Retinal pigment epithelial cell (primary cell): ENCODE measurements around the gene SPX.

ENCODE experiments used
- DNase-seq: peaks from one replicate; pipeline ENCODE4 v3.0.0-alpha.2; 2010; ENCODE audit warnings: low read depth
- H3K4me3 ChIP-seq: 2 replicates; pipeline ENCODE4 v1.5.1; 2011; ENCODE audit warnings: mild to moderate bottlenecking, low read length, control low read depth, moderate library complexity
- CTCF ChIP-seq: conservative IDR thresholded peaks from 2 replicates; pipeline ENCODE4 v1.5.1; 2011; ENCODE audit warnings: low read depth, low read length, control low read depth, inconsistent platforms

SPX gene

GRCh38 chr12:21547437-21547836, 21.3 kb downstream of the SPX start:
- no peak for DNase-seq
- no peak for TF ChIP-seq CTCF

GRCh38 chr12:21551841-21552465, 25.9 kb downstream of the SPX start:
- no peak for DNase-seq
- no peak for TF ChIP-seq CTCF
- H3K4me3 ChIP-seq, result no peak overlapping the region

More at GRCh38 chr12:21547437-21547836, 21.3 kb downstream of the SPX start:
- H3K4me3 ChIP-seq, result no peak overlapping the region

DNA sequence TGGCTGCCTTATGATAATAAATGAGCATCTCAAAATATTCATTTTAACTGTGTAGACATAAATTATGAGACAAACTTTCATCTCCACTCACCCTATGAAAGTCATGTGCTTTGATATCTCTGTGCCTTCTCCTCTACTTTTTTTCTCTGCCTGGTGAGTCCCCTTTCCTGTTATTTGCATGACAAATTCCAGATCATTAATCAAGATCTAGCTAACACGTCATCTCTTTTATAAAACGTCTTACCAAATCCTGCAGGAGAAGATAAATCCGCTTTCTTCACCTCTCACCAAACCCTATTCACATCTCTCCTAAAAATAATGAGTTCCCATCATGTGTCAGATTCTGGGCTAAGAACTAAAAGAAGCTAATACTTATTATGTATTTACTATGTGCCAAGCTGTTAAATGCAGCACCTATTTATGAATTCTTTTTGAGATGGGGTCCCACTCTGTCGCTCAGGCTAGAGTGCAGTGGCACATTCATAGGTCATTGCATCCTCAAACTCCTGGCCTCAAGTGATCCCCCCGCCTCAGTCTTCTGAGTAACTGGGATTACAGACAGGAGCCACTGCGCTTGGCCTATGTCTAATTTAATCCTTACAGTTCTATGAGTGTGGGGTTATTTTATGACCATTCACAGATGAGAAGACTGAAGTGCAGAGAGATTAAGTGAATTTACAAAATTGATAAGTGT, 26.7 kb downstream of the SPX start:
- TF ChIP-seq CTCF, result no peak
- H3K4me3 ChIP-seq, result no peak overlapping the region
- DNase-seq, result no peak

DNA sequence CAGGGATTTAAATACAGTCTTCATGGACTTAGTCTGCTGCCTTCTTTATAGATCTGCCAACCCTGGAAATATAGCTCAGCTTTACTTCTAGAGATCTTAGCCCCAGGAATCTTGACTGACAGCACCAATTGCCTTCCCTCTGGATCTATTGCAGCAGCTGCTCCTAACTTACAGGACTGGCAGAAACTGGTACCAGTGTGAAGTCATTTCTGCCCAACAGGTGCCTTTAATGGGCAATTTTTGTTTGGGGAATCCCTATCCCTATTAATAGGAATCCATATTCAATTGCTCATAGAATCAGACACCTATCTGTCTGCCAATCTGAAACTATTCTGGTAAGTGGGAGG, 27.2 kb downstream of the SPX start:
- H3K4me3 ChIP-seq, result no peak overlapping the region
- no peak for TF ChIP-seq CTCF
- no peak for DNase-seq

- DNase-seq, result no peak
- no peak overlapping the region for H3K4me3 ChIP-seq
- no peak for TF ChIP-seq CTCF
Observed at GRCh38 chr12:21558100-21558679, 32.1 kb downstream of the SPX start.

DNA sequence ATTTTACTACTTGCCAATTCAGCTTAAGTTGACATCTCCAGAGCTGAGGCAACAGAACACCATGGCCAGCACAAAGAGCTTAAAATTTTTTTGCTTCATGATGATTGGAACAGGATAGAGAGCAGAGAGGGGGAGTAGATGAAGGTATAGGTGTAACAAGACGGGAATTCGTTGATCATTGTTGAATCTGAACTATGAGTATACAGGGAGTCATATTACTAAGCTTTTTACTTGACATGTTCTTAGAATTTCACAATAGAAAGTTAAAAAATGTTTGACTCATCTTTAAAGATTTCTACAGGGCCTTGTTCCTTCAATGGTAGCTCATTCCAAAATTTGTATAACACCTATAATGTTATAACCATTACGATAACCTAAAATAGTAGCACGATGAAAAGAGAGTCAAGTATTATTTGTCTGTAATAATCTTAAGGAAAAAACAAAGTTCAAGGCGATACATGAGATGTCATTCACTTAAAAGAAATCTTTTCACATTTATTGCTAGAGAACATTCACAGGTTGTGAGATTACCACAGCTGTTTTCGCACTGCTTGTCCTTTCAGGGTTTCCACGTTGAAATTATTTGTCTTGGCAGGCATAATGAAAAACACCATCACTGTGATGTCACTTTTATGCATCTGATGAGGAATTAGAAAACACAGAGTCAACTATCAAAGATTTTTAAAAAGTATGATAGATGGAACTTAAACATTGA, 33.9 kb downstream of the SPX start:
- no peak for TF ChIP-seq CTCF
- no peak for DNase-seq
- no peak overlapping the region for H3K4me3 ChIP-seq
